GM23248 (cell line): ENCODE measurements around the gene GOLGA2. TPM values are rescaled to one million over a fixed set of nuclear protein-coding genes. Genes with fewer than 3 reads are reported as not detected.
A peak's percentile ranks its signal among the peaks of the same experiment; 100 is the strongest.

ENCODE experiments used
- DNase-seq: peaks from one replicate; pipeline ENCODE4 v3.0.0-alpha.2; 2015
- H2AFZ ChIP-seq: fragments of 200-600 bp; sonication (generic); 2 replicates; pipeline ENCODE4 v1.6.1; 2016; ENCODE audit warnings: antibody characterized with exemption
- H3F3A ChIP-seq: fragments of 200-600 bp; sonication (generic); 2 replicates; pipeline ENCODE4 v1.6.1; 2016; ENCODE audit warnings: mild to moderate bottlenecking, antibody characterized with exemption, mixed run types; ENCODE audit not compliant: insufficient read depth
- H3K27ac ChIP-seq: fragments of 200-600 bp; sonication (generic); 2 replicates; pipeline ENCODE4 v1.5.1; 2016; ENCODE audit warnings: mild to moderate bottlenecking
- H3K27me3 ChIP-seq: fragments of 200-600 bp; sonication (generic); replicated peaks from 2 replicates; pipeline ENCODE4 v1.6.1; 2016; ENCODE audit warnings: mild to moderate bottlenecking; ENCODE audit not compliant: insufficient read depth
- H3K36me3 ChIP-seq: fragments of 200-600 bp; sonication (generic); 2 replicates; pipeline ENCODE4 v1.6.1; 2016; ENCODE audit warnings: low read depth, mild to moderate bottlenecking
- H3K4me1 ChIP-seq: fragments of 200-600 bp; sonication (generic); 2 replicates; pipeline ENCODE4 v1.6.1; 2016; ENCODE audit warnings: mild to moderate bottlenecking; ENCODE audit not compliant: insufficient read depth
- H3K4me2 ChIP-seq: fragments of 200-600 bp; sonication (generic); one replicate; pipeline ENCODE4 v1.6.1; 2016; ENCODE audit warnings: mild to moderate bottlenecking; ENCODE audit not compliant: unreplicated experiment
- H3K4me3 ChIP-seq: fragments of 200-600 bp; sonication (generic); 2 replicates; pipeline ENCODE4 v1.5.1; 2016; ENCODE audit warnings: mild to moderate bottlenecking
- H3K79me2 ChIP-seq: fragments of 200-600 bp; sonication (generic); 2 replicates; pipeline ENCODE4 v1.6.1; 2016; ENCODE audit warnings: mild to moderate bottlenecking; ENCODE audit not compliant: insufficient read depth
- H3K9ac ChIP-seq: fragments of 200-600 bp; sonication (generic); 2 replicates; pipeline ENCODE4 v1.6.1; 2016; ENCODE audit warnings: mild to moderate bottlenecking
- H3K9me2 ChIP-seq: fragments of 200-600 bp; sonication (generic); 2 replicates; pipeline ENCODE4 v1.6.1; 2016; ENCODE audit warnings: mixed run types, mild to moderate bottlenecking, moderate library complexity; ENCODE audit not compliant: insufficient read depth
- H3K9me3 ChIP-seq: fragments of 200-600 bp; sonication (generic); one replicate; pipeline ENCODE4 v1.6.1; 2017; ENCODE audit warnings: low read depth
- H4K20me1 ChIP-seq: fragments of 200-600 bp; sonication (generic); 2 replicates; pipeline ENCODE4 v1.6.0; 2016; ENCODE audit not compliant: insufficient read depth
- EZH2 ChIP-seq: fragments of 200-600 bp; sonication (generic); IDR thresholded peaks from 2 replicates; pipeline ENCODE4 v1.6.1; 2018; ENCODE audit warnings: antibody characterized with exemption, mild to moderate bottlenecking; ENCODE audit not compliant: insufficient read depth, poor library complexity, severe bottlenecking
- EZH2phosphoT487 ChIP-seq: fragments of 200-600 bp; sonication (generic); IDR thresholded peaks from 2 replicates; pipeline ENCODE4 v1.6.1; 2018; ENCODE audit warnings: antibody characterized with exemption, moderate library complexity, mild to moderate bottlenecking, low read depth; ENCODE audit not compliant: insufficient read depth
- WGBS, 2 experiments: methylation state at CpG; one replicate each; pipeline ENCODE4 v1.1.6; 2015 to 2017; ENCODE audit warnings: low lambda C conversion rate in 2 of 2, low coverage in 1 of 2; ENCODE audit errors: missing lambda C conversion rate in 2 of 2; 5-methylcytosine and 5-hydroxymethylcytosine counted together
- in situ Hi-C: fragments of 300-500 bp; cut with MboI; formaldehyde crosslinking; loops from 2 replicates; pipeline ENCODE4 v1.15.0; 2020
- polyA plus RNA-seq: library from polyadenylated mRNA; unstranded; fragments of >200 nt; fragmentation: Nextera tagmentation; extraction: Ambion mirVana; gene quantifications from 2 replicates; pipeline ENCODE4 v1.2.1, GENCODE V29; 2016
- total RNA-seq: library from RNA; depleted of rRNA; stranded (reverse); fragments of >200 nt; shearing (Covaris generic); gene quantifications from 2 replicates; pipeline ENCODE4 v1.2.3, GENCODE V29; 2014

GOLGA2 gene
- total and polyA plus RNA-seq, 2 experiments from 2014 or later, result 35.1 to 116 TPM

DNA sequence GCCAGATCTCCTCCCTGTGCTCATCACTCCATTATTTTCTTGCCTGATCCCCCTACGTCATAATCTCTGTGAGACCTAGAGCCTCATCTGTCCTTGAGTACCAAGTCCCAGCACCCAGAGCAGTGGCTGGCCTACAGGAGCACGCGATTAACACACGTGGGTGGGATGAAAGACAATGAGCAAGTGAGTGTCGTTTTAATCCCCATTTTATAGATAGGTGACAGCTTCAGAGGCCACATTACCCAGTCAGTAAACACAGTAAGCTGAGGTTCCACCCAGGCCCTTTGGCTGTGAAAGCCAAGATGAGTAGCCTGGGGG lies 29.1 kb upstream of the GOLGA2 start:
- no peaks in the 10 kb centered on the region for H3K27me3 ChIP-seq
- H2AFZ ChIP-seq, result no peak overlapping the region
- peaks cover 43% of the 10 kb centered on the region for H3K4me1 ChIP-seq
- DNase-seq, result peak; percentile 73
- in situ Hi-C loops, result no loop called here
- H4K20me1 ChIP-seq, result no peaks in the 10 kb centered on the region
- H3K9me3 ChIP-seq, result no peaks in the 10 kb centered on the region
- no peak overlapping the region for H3K4me2 ChIP-seq
- no peaks in the 10 kb centered on the region for H3K36me3 ChIP-seq
- TF ChIP-seq EZH2 (no peak), EZH2phosphoT487 (no peak)
- peak overlapping the region; percentile 57 for H3K9ac ChIP-seq
- no peaks in the 10 kb centered on the region for H3K9me2 ChIP-seq
- WGBS, 2 experiments, result 82 to 83% methylated on average over 5 of the region's 5 CpGs
- peak overlapping the region; percentile 89 for H3K27ac ChIP-seq
- H3F3A ChIP-seq, result peaks cover 53% of the 10 kb centered on the region
- H3K4me3 ChIP-seq, result no peak overlapping the region
- no peaks in the 10 kb centered on the region for H3K79me2 ChIP-seq

DNA sequence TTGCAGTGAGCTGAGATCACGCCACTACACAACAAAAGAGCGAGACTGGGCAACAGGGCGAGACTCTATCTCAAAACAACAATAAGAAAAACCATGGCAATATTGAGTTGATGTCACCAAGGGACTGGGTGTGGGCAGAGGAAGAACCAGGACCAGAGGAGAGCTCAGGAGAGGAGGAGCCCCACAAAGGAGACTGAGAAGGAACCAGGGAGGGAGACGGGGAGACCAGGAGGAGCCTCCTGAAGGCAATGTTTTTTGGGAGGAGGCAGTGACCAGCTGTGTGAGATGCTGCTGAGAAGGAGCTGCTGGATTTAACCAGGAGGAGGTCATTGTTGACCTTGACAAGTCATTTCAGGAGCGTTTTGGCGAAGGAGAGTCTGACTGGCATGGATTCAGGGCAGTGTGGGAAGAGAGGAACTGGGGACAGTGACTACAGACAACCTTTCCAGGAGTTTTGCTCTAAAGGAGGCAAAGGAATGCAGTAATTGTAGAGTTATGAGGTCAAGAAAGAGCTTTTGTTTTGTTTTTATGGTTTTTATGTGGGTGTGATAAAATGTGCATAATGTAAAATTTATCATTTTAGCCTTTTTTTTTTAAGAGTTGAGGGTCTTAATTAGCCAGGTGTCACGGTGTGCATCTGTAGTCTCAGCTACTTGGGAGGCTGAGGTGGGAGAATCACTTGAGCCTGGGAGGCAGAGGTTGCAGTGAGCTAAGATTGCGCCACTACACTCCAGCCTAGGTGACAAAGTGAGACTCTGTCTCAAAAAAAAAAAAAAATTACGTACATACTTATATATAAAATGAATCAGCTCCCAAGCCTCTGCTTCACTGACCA lies 28.5 kb upstream of the GOLGA2 start:
- H3K9me3 ChIP-seq, result no peaks in the 10 kb centered on the region
- no peaks in the 10 kb centered on the region for H3K27me3 ChIP-seq
- in situ Hi-C loops, result no loop called here
- peaks cover 53% of the 10 kb centered on the region for H3F3A ChIP-seq
- WGBS, 2 experiments, result 73 to 81% methylated on average over 9 of the region's 9 CpGs
- DNase-seq, result peak; percentile 61
- TF ChIP-seq EZH2phosphoT487 (no peak), EZH2 (no peak)
- no peak overlapping the region for H3K4me3 ChIP-seq
- H3K27ac ChIP-seq, result peak overlapping the region; percentile 89
- no peaks in the 10 kb centered on the region for H4K20me1 ChIP-seq
- H2AFZ ChIP-seq, result no peak overlapping the region
- no peaks in the 10 kb centered on the region for H3K9me2 ChIP-seq
- no peak overlapping the region for H3K4me2 ChIP-seq
- peaks cover 43% of the 10 kb centered on the region for H3K4me1 ChIP-seq
- H3K9ac ChIP-seq, result peak overlapping the region; percentile 57
- no peaks in the 10 kb centered on the region for H3K79me2 ChIP-seq
- H3K36me3 ChIP-seq, result no peaks in the 10 kb centered on the region

DNA sequence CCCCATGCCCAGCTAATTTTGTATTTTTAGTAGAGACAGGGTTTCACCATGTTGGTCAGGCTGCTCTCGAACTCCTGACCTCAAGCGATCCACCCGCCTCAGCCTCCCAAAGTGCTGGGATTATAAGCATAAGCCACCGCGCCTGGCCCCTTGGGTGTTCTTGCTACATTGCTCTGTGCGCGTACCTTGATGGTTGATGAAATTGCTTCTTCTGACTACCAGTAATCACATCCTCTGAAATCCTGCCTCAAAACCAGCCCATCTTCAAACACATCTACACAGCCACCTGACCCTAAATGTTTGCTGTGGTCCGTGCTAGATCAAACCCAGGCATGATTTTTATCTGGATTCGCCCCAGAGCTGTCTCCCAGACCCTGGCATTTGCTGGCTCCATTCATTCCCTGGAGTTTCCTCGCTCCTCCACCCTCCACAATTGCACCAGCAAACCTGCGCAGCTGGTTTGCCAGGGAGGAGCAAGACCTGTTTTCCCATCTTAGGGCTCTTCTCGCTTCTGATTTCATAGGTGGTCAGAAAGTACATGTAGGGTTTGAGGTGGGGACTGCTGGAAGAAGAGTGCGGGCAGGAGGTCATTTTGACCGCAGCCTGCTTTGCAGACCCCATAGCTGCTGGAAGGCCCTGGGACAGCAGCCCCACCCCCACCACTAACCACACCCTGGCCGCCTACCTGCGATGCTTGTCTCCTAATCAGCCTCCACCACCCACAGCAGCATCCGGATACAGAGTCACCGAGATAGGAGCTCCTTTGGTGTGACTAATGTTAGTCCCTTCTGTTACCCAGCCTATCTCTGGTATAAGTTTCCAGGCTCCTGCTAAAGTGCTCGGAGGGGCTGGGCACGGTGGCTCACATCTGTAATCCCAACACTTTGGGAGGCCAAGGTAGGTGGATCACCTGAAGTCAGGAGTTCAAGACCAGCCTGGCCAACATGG lies 23.0 kb upstream of the GOLGA2 start:
- WGBS, 2 experiments, result 92% methylated on average over 20 of the region's 20 CpGs
- Histone ChIP-seq H3F3A (0 out of 2 replicates have a peak, but pooled peaks cover 3% of the 10 kb centered on the region), H3K27me3 (no peaks in the 10 kb centered on the region), H3K9ac (no peak overlapping the region), H3K4me2 (no peak overlapping the region), H2AFZ (no peak overlapping the region), H4K20me1 (no peaks in the 10 kb centered on the region), H3K4me3 (no peak overlapping the region), H3K27ac (no peak overlapping the region), H3K4me1 (peaks cover 1% of the 10 kb centered on the region), H3K9me3 (no peaks in the 10 kb centered on the region), H3K9me2 (no peaks in the 10 kb centered on the region), H3K36me3 (no peaks in the 10 kb centered on the region), H3K79me2 (no peaks in the 10 kb centered on the region)
- TF ChIP-seq EZH2phosphoT487, result no peak
- no peak for TF ChIP-seq EZH2
- in situ Hi-C loops, result no loop called here
- DNase-seq, result no peak

DNA sequence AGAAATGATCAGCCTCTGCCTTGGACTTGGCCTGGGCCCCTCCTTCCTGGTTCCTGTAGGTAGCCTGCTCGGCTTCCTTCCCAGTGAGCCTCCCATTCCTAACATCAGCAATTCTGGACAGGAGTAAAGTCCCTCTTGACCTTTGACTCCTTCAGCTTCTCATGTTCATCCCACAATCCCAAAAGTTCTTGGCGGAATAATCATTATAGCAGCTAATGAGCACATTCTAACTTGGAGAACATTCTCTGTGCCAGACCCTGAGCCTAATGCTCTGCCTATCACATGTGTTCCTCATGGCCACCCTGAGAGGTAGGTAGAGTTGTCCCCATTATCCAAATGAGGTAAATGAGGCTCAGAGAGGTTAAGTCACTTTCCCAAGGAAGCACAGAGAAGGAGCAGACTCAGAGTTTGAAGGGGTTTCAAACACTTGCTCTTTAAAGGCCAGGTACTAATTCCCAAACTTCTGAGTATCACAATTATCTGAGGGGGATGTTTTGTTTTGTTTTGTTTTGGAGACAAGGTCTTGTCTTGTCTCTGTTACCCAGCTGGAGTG lies 21.5 kb upstream of the GOLGA2 start:
- in situ Hi-C loops, result no loop called here
- no peaks in the 10 kb centered on the region for H3K4me1 ChIP-seq
- H3K9me2 ChIP-seq, result no peaks in the 10 kb centered on the region
- TF ChIP-seq EZH2phosphoT487 (no peak), EZH2 (no peak)
- no peak overlapping the region for H3K27ac ChIP-seq
- H3K4me2 ChIP-seq, result no peak overlapping the region
- no peak for DNase-seq
- H3K4me3 ChIP-seq, result no peak overlapping the region
- no peaks in the 10 kb centered on the region for H3K79me2 ChIP-seq
- H3K36me3 ChIP-seq, result no peaks in the 10 kb centered on the region
- H3K27me3 ChIP-seq, result no peaks in the 10 kb centered on the region
- no peak overlapping the region for H2AFZ ChIP-seq
- WGBS, 2 experiments, result 71 to 87% methylated on average over 2 of the region's 2 CpGs
- H3F3A ChIP-seq, result no peaks in the 10 kb centered on the region
- H4K20me1 ChIP-seq, result no peaks in the 10 kb centered on the region
- H3K9ac ChIP-seq, result no peak overlapping the region
- no peaks in the 10 kb centered on the region for H3K9me3 ChIP-seq
